Transverse colon (tissue), 4 donors: ENCODE data around the gene RAPGEF5.
"Not testable (repeated sequence)": the region's sequence is repeated elsewhere in the genome, so short reads cannot be mapped to it uniquely, and the experiment has no call there.

Experiments
- CTCF ChIP-seq, 5 experiments: fragments of 200-600 bp in 3 of 5; fragments of 450-650 bp in 2 of 5; sonication (generic) in 3 of 5; IDR thresholded peaks; 1 replicate in 2 of 5; 2 replicates in 3 of 5; pipeline ENCODE4 v1.5.1; 2016 to 2017; ENCODE audit warnings: antibody characterized with exemption in 5 of 5, inconsistent platforms in 3 of 5, mild to moderate bottlenecking in 2 of 5, moderate library complexity in 1 of 5
- POLR2A ChIP-seq: fragments of 450-650 bp; IDR thresholded peaks from one replicate; pipeline ENCODE4 v1.6.1; 2016; ENCODE audit warnings: antibody characterized with exemption, mild to moderate bottlenecking, moderate library complexity
- POLR2AphosphoS5 ChIP-seq, 3 donors: sonication (generic); formaldehyde crosslinking; IDR thresholded peaks; one replicate each; pipeline ENCODE4 v1.6.1; 2016; ENCODE audit warnings: antibody characterized with exemption in 3 of 3

- not testable (repeated sequence) for TF ChIP-seq CTCF (IDR thresholded peaks at IDR 0.05); POLR2AphosphoS5 (IDR thresholded peaks at IDR 0.05); POLR2A
Measured at GRCh38 chr7:22080219-22080618, 276.7 kb downstream of the RAPGEF5 start.
